Activated CD8-positive, alpha-beta memory T cell treated with anti-CD3 and anti-CD28 coated beads, Interleukin-2, amount 50 U/mL, for 24 hours (primary cell): ENCODE data around the gene CDYL.
"Not testable (repeated sequence)": the region's sequence is repeated elsewhere in the genome, so short reads cannot be mapped to it uniquely, and the experiment has no call there.

ENCODE experiments used
- DNase-seq: peaks from one replicate; pipeline ENCODE4 v3.0.0-alpha.2; 2020; ENCODE audit errors: extremely low read depth

CDYL gene

GRCh38 chr6:4844108-4844507 lies 67.9 kb downstream of the CDYL start:
- no peak for DNase-seq

- no peak for DNase-seq
These were observed 70.2 kb downstream of the CDYL start for GRCh38 chr6:4846387-4846786.

GRCh38 chr6:4848382-4849068 lies 72.3 kb downstream of the CDYL start:
- no peak for DNase-seq

- no peak for DNase-seq
These were observed 73.2 kb downstream of the CDYL start for GRCh38 chr6:4849226-4850022.

- no peak for DNase-seq
These were observed 74.8 kb downstream of the CDYL start for GRCh38 chr6:4851035-4851434.

GRCh38 chr6:4852186-4852585 lies 76.0 kb downstream of the CDYL start:
- DNase-seq = not testable (repeated sequence)

- DNase-seq = no peak
These were observed 76.7 kb downstream of the CDYL start for GRCh38 chr6:4852938-4853337.

GRCh38 chr6:4853349-4853748 lies 77.1 kb downstream of the CDYL start:
- DNase-seq = no peak

- DNase-seq = no peak
These were observed 77.7 kb downstream of the CDYL start for GRCh38 chr6:4853782-4854511.

GRCh38 chr6:4856785-4857184 lies 80.6 kb downstream of the CDYL start:
- DNase-seq = no peak

- DNase-seq = no peak
These were observed 82.2 kb downstream of the CDYL start for GRCh38 chr6:4858194-4859015.

GRCh38 chr6:4860387-4860786 lies 84.2 kb downstream of the CDYL start:
- DNase-seq = no peak

- DNase-seq = no peak
These were observed 85.4 kb downstream of the CDYL start for GRCh38 chr6:4861564-4861963.

GRCh38 chr6:4864519-4864918 lies 88.3 kb downstream of the CDYL start:
- no peak for DNase-seq

GRCh38 chr6:4865006-4865405 lies 88.8 kb downstream of the CDYL start:
- DNase-seq = not testable (repeated sequence)

GRCh38 chr6:4870821-4871494 lies 94.8 kb downstream of the CDYL start:
- no peak for DNase-seq

GRCh38 chr6:4871825-4872224 lies 95.6 kb downstream of the CDYL start:
- DNase-seq = no peak

GRCh38 chr6:4872841-4873240 lies 96.6 kb downstream of the CDYL start:
- DNase-seq = no peak

GRCh38 chr6:4873928-4874327 lies 97.7 kb downstream of the CDYL start:
- no peak for DNase-seq

- no peak for DNase-seq
These were observed 103.6 kb downstream of the CDYL start for GRCh38 chr6:4879741-4880275.

GRCh38 chr6:4880363-4880762 lies 104.2 kb downstream of the CDYL start:
- DNase-seq = no peak
